ENCODE results near the gene RTP4.

DNA sequence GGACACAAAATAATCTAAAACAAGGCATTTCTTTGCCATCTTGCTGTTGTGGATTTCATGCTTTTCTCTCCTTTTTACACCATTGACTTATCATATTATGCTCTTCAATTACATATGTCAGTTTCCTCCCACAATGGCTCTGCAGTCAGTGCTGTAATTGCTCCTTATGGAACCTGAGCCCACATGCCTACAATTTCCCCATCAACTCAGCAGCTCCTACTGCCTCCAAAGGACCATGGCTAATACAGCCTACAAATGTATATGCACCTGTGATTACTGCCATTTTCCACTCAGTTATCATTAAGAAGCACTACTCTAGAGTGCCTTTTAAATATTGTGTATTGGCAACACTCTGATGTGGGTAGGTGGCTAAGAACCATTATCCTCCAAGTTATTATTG, 30.8 kb downstream of the RTP4 start:
- TF ChIP-seq, protein P1, sequence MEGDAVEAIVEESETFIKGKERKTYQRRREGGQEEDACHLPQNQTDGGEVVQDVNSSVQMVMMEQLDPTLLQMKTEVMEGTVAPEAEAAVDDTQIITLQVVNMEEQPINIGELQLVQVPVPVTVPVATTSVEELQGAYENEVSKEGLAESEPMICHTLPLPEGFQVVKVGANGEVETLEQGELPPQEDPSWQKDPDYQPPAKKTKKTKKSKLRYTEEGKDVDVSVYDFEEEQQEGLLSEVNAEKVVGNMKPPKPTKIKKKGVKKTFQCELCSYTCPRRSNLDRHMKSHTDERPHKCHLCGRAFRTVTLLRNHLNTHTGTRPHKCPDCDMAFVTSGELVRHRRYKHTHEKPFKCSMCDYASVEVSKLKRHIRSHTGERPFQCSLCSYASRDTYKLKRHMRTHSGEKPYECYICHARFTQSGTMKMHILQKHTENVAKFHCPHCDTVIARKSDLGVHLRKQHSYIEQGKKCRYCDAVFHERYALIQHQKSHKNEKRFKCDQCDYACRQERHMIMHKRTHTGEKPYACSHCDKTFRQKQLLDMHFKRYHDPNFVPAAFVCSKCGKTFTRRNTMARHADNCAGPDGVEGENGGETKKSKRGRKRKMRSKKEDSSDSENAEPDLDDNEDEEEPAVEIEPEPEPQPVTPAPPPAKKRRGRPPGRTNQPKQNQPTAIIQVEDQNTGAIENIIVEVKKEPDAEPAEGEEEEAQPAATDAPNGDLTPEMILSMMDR (IDR thresholded peaks at IDR 0.05), result no peak
- TF ChIP-seq POLR2A (IDR thresholded peaks at IDR 0.05), result no peak

Data from heart left ventricle (tissue), 13 donors.